HUES64 (cell line): Measurements from ENCODE around the gene ZNF775.
"Not testable (repeated sequence)": the region's sequence is repeated elsewhere in the genome, so short reads cannot be mapped to it uniquely, and the experiment has no call there.

ENCODE experiments used
- H3K27ac ChIP-seq: 2 replicates; pipeline ENCODE4 v1.7.0; 2013; ENCODE audit warnings: low read depth, low read length, inconsistent platforms
- H3K27me3 ChIP-seq: 2 replicates; pipeline ENCODE4 v1.6.1; 2013; ENCODE audit warnings: mild to moderate bottlenecking, low read length; ENCODE audit not compliant: insufficient read depth
- H3K36me3 ChIP-seq: 2 replicates; pipeline ENCODE4 v1.6.1; 2013; ENCODE audit warnings: mild to moderate bottlenecking, low read length; ENCODE audit not compliant: insufficient read depth
- H3K4me1 ChIP-seq: 2 replicates; pipeline ENCODE4 v1.6.1; 2013; ENCODE audit warnings: mild to moderate bottlenecking, low read length, moderate library complexity; ENCODE audit not compliant: insufficient read depth
- H3K4me3 ChIP-seq: 2 replicates; pipeline ENCODE4 v1.5.1; 2013; ENCODE audit warnings: mild to moderate bottlenecking, low read length, moderate library complexity
- H3K9ac ChIP-seq: 2 replicates; pipeline ENCODE4 v1.6.1; 2013; ENCODE audit warnings: mild to moderate bottlenecking, low read depth, low read length
- H3K9me3 ChIP-seq: 2 replicates; pipeline ENCODE4 v1.6.1; 2013; ENCODE audit warnings: low read depth, low read length; ENCODE audit not compliant: insufficient read depth
- WGBS: fragments of 150-250, 120-280 bp; methylation state at CpG from one replicate; pipeline ENCODE4 v1.1.7; 2013; ENCODE audit warnings: missing lambda C conversion rate; 5-methylcytosine and 5-hydroxymethylcytosine counted together

The ZNF775 gene

DNA sequence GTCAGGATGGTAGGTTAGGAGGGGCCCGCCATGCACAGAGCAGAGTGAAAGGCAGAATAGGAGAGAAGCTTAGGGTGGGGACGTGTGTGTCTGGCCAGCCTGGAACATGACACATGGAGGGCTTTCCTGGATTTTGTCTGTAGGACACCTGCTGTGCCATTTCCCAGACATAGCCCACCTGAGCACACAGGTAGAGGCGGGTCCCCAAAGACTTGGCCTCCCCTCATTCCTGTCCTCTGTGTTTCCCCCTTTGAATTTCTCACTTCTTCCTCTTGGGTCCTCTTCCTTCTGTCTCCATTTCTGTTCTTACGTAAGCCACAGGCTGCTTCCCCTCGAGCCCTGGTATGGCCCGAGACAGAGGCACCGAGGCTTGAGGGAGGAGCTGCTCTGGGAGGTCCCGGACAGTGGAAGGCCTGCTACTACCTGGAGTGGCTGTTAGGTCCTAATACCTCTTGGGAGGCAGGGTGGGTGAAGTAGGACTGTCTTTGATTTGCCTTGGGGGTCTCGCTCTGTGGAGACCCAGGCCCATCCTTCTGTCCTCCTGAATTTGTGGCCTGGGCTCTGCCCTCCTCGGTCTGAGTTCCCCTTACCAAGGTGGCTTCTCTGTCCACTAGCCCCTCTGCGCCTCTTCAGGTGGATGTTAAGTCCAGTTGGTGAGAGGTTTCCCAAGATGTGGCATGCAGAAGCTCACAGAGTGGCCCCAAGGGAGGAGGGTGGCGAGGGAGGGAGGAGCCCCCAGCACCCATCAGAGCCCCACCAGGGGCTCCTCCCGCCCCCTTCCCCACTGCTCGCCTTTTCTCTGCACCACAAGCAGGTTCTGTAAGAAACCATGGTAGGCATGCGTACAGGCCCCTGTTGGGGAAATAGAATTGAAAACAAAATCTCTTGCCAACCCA, 5.5 kb downstream of the ZNF775 start:
- WGBS = 76% methylated on average over 13 of the region's 15 CpGs
- peak overlapping the region; percentile 92 for H3K27ac ChIP-seq
- peak overlapping the region; percentile 75 for H3K9ac ChIP-seq
- H3K36me3 ChIP-seq = peaks cover 14% of the 10 kb centered on the region; the same call in 1 of the 2 replicates
- peak overlapping the region; percentile 27 for H3K4me3 ChIP-seq
- peaks cover 59% of the 10 kb centered on the region for H3K4me1 ChIP-seq
- no peaks in the 10 kb centered on the region for H3K27me3 ChIP-seq
- H3K9me3 ChIP-seq = no peaks in the 10 kb centered on the region

DNA sequence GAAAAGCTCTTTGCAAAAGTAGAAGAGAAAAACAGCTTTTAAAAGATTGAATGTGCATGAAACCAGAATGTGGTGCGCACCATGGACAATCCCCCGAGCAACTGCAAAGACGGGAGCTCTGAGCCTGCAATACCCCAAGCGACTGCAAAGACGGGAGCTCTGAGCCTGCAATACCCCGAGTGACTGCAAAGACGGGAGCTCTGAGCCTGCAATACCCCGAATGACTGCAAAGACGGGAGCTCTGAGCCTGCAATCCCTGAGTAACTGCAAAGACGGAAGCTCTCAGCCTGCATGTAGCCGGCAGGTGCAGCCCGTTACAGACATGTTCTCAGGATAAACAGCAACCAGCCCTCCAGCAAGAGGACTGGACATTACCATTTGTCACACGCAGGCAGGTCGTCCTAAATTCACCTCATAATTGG, 6.2 kb downstream of the ZNF775 start:
- Histone ChIP-seq H3K9me3 (no peaks in the 10 kb centered on the region), H3K4me1 (peaks cover 56% of the 10 kb centered on the region), H3K4me3 (no peak overlapping the region), H3K27ac (peak overlapping the region; percentile 33; the same call in 1 of the 2 replicates), H3K9ac (no peak overlapping the region), H3K36me3 (peaks cover 20% of the 10 kb centered on the region), H3K27me3 (no peaks in the 10 kb centered on the region)
- 81% methylated on average over 14 of the region's 14 CpGs for WGBS

DNA sequence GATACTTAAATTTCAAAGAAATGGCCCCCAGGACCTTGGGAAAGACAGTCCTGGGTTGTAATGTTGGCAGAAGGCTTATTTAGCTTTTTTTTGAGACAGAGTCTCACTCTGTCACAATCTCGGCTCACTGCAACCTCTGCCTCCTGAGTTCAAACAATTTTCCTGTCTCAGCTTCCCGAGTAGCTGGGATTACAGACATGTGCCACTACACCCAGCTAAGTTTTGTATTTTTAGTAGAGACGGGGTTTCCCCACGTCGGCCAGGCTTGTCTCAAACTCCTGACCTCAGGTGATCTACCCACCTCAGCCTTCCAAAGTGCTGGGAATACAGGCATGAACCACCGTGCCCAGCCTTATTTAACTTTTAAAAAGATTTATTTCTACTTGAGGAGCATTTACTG, 6.8 kb downstream of the ZNF775 start:
- peaks cover 50% of the 10 kb centered on the region for H3K4me1 ChIP-seq
- not testable (repeated sequence) for H3K9ac ChIP-seq, H3K27me3 ChIP-seq, H3K9me3 ChIP-seq, H3K4me3 ChIP-seq
- H3K36me3 ChIP-seq = peaks cover 26% of the 10 kb centered on the region
- peak overlapping the region; percentile 33 for H3K27ac ChIP-seq
- 82% methylated on average over 6 of the region's 6 CpGs for WGBS

DNA sequence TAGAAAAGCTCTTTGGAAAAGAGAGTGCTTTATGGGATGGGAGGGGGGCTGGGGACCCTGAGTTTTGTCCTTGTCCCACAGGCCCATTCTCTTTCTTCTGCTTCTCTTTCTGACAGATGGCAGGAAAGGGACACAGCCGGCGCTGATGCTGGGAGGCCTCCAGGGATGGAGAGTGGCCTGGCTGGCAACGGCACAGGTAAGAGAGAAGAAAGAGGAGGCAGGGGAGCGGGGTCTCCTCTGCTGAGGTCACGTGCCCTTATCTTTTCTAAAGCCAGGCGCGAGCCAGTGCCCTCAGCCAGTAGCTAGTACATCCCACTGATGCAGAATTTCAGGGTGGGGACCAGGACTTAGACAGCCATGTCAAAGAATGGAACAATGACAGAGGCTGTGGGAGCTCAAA, 9.2 kb downstream of the ZNF775 start:
- WGBS = 93% methylated on average over 7 of the region's 7 CpGs
- H3K9ac ChIP-seq = no peak overlapping the region

DNA sequence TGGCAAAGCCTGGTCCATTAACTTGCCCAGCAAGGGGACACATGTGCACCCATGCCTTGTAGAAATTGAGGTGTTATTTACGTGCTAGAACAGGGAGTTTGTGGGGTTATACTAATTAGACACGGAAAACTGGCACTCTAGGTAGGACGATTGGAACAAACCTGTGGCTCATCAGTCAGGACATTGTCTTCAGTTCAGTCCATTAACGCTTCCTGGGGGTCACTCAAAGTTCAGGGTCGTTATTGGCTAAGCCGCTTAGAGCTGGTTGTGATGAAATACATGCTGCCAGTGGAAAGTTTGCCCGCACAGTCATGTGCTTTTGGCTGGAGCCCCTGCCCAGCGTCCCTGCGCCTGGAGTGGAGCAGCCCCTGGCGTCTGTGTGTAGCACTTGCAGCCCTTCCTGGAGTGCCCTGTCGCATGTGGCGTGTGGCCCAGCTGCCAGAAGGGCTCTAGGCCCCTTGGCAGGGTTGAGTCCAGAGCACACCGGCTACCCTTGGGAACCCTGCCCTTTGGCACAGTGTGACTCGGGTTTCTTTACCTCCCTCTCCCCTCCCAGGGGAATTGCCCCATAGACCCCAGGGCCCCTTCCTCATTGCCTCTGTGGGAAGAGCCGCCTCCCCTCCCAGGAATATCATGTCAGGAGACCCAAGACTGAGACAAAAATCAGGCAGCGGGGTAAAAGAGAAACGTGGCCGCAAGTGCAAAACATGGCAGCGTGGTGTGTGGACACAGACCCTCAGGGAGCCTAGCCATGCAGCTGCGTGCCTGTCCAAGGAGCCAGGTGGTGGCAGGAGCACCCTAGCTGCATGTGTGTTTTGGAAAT, 9.8 kb downstream of the ZNF775 start:
- no peak overlapping the region for H3K27ac ChIP-seq
- peaks cover 34% of the 10 kb centered on the region for H3K36me3 ChIP-seq
- peaks cover 35% of the 10 kb centered on the region for H3K4me1 ChIP-seq
- WGBS = 90% methylated on average over 20 of the region's 20 CpGs
- no peaks in the 10 kb centered on the region for H3K27me3 ChIP-seq
- H3K9me3 ChIP-seq = no peaks in the 10 kb centered on the region
- no peak overlapping the region for H3K9ac ChIP-seq
- H3K4me3 ChIP-seq = no peak overlapping the region

More for the DNA sequence above, 9.2 kb downstream of the ZNF775 start:
- H3K27me3 ChIP-seq = no peaks in the 10 kb centered on the region
- no peak overlapping the region for H3K4me3 ChIP-seq
- peaks cover 34% of the 10 kb centered on the region for H3K4me1 ChIP-seq
- peaks cover 34% of the 10 kb centered on the region for H3K36me3 ChIP-seq
- no peaks in the 10 kb centered on the region for H3K9me3 ChIP-seq
- H3K27ac ChIP-seq = no peak overlapping the region

DNA sequence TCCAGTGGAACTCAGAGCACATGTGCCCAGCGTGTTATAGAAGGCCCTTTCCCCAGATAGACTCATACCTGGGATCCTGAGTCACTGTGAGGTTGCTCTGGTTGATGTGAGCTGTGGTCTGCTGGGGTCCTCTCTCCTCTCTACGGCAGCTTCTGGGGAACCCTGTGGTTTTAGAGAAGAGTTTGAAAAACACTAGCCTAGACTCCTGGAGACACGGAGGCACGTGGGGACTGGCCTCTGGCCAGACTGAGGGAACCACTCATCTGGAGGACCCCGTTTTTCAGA, 10.3 kb downstream of the ZNF775 start:
- Histone ChIP-seq H3K4me1 (peaks cover 35% of the 10 kb centered on the region), H3K36me3 (peaks cover 34% of the 10 kb centered on the region), H3K9me3 (no peaks in the 10 kb centered on the region), H3K9ac (no peak overlapping the region), H3K27me3 (no peaks in the 10 kb centered on the region), H3K27ac (no peak overlapping the region), H3K4me3 (no peak overlapping the region)
- 93% methylated on average over 5 of the region's 5 CpGs for WGBS

DNA sequence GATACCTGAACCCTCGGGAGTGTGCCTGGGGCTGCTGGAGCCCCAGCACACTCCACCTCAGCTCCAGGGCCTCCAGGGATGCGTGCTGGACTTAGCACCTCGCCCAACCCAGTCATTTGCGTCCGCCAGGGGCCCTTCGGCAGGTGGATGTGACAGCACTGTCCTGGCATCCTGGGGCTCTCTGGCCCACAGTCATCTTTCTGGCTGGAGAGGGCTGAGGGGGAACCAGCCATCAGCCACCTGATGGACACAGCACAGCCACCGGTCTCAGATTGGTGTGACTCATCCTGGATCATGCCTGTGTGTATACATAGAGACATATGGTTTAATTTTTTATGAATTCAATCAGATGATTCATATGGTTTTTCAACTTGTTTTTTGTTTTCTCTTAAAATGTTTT, 11.1 kb downstream of the ZNF775 start:
- no peak overlapping the region for H3K9ac ChIP-seq
- peaks cover 32% of the 10 kb centered on the region for H3K4me1 ChIP-seq
- peaks cover 34% of the 10 kb centered on the region for H3K36me3 ChIP-seq
- WGBS = 96% methylated on average over 7 of the region's 7 CpGs
- no peak overlapping the region for H3K4me3 ChIP-seq
- no peaks in the 10 kb centered on the region for H3K27me3 ChIP-seq
- H3K9me3 ChIP-seq = no peaks in the 10 kb centered on the region
- no peak overlapping the region for H3K27ac ChIP-seq

DNA sequence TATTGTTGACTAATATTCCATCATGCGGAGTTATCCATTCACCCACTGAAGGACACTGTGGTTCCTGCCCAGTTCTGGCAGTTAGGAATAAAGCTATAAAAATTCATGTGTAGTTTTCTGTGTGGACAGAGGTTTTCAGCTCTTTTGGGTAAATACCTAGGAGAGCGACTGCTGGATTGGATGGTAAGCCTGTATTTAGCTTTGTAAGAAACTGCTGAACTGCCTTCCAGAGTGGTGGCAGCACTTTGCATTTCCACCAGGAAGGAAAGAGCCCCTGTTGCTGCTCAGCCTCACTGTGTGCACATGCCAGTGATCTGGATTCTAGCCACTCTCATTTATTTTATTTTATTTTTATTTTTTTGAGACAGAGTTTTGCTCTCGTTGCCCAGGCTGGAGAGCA, 14.2 kb downstream of the ZNF775 start:
- Histone ChIP-seq H3K27ac (no peak overlapping the region), H3K36me3 (peaks cover 42% of the 10 kb centered on the region), H3K4me1 (peaks cover 24% of the 10 kb centered on the region), H3K9me3 (no peaks in the 10 kb centered on the region), H3K4me3 (no peak overlapping the region), H3K27me3 (no peaks in the 10 kb centered on the region), H3K9ac (no peak overlapping the region)
- WGBS = 86% methylated on average over 3 of the region's 3 CpGs

DNA sequence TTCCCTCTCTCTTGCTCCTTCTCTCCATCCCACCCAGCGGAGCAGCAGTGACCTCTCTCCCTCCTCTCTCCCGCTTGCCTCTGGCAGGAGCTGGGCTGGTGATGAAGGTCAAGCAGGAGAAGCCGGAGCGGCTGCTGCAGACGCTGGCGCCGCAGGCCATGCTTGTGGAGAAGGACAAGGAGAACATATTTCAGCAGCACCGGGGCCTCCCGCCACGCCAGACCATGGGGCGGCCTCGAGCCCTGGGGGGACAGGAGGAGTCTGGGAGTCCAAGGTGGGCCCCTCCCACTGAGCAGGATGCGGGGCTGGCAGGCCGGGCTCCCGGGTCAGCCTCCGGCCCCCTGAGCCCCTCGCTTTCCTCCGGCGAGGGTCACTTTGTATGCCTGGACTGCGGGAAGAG, 17.3 kb downstream of the ZNF775 start:
- Histone ChIP-seq H3K4me3 (no peak overlapping the region), H3K9ac (no peak overlapping the region), H3K27me3 (no peaks in the 10 kb centered on the region), H3K27ac (no peak overlapping the region), H3K9me3 (no peaks in the 10 kb centered on the region), H3K4me1 (peaks cover 52% of the 10 kb centered on the region), H3K36me3 (peaks cover 24% of the 10 kb centered on the region; the same call in 1 of the 2 replicates)
- WGBS = 95% methylated on average over 20 of the region's 20 CpGs

DNA sequence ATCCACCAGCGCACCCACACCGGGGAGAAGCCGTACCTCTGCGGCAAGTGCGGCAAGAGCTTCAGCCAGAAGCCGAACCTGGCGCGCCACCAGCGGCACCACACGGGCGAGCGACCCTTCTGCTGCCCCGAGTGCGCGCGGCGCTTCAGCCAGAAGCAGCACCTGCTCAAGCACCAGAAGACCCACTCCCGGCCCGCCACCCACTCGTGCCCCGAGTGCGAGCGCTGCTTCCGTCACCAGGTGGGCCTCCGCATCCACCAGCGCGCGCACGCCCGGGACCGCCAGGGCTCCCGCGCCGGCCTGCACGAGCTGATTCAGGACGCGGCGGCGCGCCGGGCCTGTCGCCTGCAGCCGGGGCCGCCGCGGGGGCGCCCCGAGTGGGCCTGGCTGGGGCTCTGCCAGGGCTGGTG, 17.7 kb downstream of the ZNF775 start:
- H3K4me1 ChIP-seq = peaks cover 55% of the 10 kb centered on the region
- WGBS = 97% methylated on average over 48 of the region's 48 CpGs

DNA sequence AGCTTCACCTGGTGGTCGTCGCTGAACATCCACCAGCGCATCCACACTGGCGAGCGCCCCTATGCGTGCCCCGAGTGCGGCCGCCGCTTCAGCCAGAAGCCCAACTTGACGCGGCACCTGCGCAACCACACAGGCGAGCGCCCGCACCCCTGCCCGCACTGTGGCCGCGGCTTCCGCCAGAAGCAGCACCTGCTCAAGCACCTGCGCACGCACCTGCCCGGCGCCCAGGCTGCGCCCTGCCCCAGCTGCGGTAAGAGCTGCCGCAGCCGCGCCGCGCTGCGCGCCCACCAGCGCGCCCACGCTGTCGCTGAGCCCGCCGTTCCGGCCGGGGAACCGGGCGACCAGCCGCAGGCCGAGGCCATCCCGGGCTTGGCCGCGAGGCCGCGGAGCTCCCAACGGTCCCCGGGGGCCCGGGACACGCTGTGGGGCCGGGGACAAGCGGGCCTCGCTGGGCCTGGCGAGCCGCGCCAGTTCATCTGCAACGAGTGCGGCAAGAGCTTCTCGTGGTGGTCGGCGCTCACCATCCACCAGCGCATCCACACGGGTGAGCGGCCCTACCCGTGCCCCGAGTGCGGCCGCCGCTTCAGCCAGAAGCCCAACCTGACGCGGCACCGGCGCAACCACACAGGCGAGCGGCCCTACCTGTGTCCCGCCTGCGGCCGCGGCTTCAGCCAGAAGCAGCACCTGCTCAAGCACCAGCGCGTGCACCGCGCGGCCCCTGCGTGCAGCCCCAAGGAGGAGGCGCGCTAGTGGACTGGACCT, 18.4 kb downstream of the ZNF775 start:
- Histone ChIP-seq H3K36me3 (peaks cover 18% of the 10 kb centered on the region; the same call in 1 of the 2 replicates), H3K27me3 (no peaks in the 10 kb centered on the region), H3K4me3 (no peak overlapping the region), H3K9ac (no peak overlapping the region), H3K27ac (no peak overlapping the region), H3K9me3 (no peaks in the 10 kb centered on the region), H3K4me1 (peaks cover 58% of the 10 kb centered on the region)
- 97% methylated on average over 91 of the region's 91 CpGs for WGBS

More for the DNA sequence above, 17.7 kb downstream of the ZNF775 start:
- Histone ChIP-seq H3K9me3 (no peaks in the 10 kb centered on the region), H3K4me3 (no peak overlapping the region), H3K27me3 (no peaks in the 10 kb centered on the region), H3K27ac (no peak overlapping the region), H3K36me3 (peaks cover 23% of the 10 kb centered on the region; the same call in 1 of the 2 replicates), H3K9ac (no peak overlapping the region)
